Epithelial cell of esophagus (primary cell): ENCODE data around the gene DUS2.

ENCODE experiments used
- DNase-seq: peaks from one replicate; pipeline ENCODE4 v3.0.0; 2010; ENCODE audit warnings: low read depth
- H3K4me3 ChIP-seq: 2 replicates; pipeline ENCODE4 v1.5.1; 2011; ENCODE audit warnings: mild to moderate bottlenecking, low read length, control low read depth
- TF ChIP-seq, protein P1 (sequence below): IDR thresholded peaks from 2 replicates; pipeline ENCODE4 v1.5.1; 2011; ENCODE audit warnings: low read depth, mild to moderate bottlenecking, low read length, control low read depth, inconsistent platforms; ENCODE audit not compliant: insufficient read depth; ENCODE audit errors: missing control alignments

Gene DUS2

DNA sequence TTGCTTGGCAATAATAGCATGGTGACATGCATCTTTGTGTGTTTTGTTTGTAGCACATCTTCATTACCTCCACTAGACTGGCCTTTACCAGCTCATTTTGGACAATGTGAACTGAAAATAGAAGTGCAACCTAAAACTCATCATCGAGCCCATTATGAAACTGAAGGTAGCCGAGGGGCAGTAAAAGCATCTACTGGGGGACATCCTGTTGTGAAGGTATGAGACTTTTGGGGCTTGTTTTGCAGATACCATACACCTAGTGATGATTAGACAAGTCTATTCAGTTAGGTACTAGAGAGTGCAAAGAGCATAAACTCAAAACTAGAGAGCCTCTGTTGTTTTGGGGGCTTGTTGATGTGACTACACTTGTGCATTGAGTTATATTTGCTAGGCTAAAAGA is 103.3 kb downstream of the DUS2 start:
- H3K4me3 ChIP-seq = no peak overlapping the region
- DNase-seq = no peak
- TF ChIP-seq, protein P1, sequence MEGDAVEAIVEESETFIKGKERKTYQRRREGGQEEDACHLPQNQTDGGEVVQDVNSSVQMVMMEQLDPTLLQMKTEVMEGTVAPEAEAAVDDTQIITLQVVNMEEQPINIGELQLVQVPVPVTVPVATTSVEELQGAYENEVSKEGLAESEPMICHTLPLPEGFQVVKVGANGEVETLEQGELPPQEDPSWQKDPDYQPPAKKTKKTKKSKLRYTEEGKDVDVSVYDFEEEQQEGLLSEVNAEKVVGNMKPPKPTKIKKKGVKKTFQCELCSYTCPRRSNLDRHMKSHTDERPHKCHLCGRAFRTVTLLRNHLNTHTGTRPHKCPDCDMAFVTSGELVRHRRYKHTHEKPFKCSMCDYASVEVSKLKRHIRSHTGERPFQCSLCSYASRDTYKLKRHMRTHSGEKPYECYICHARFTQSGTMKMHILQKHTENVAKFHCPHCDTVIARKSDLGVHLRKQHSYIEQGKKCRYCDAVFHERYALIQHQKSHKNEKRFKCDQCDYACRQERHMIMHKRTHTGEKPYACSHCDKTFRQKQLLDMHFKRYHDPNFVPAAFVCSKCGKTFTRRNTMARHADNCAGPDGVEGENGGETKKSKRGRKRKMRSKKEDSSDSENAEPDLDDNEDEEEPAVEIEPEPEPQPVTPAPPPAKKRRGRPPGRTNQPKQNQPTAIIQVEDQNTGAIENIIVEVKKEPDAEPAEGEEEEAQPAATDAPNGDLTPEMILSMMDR = no peak

GRCh38 chr16:68128577-68129305 is 105.7 kb downstream of the DUS2 start:
- TF ChIP-seq, protein P1 = no peak
- H3K4me3 ChIP-seq = no peak overlapping the region
- peak; percentile 5 for DNase-seq
